ENCODE measurements around the gene GPR3.
A peak's percentile ranks its signal among the peaks of the same experiment; 100 is the strongest.

The GPR3 gene

GRCh38 chr1:27366113-27366410 lies 26.4 kb upstream of the GPR3 start:
- TF ChIP-seq EZH2 (IDR thresholded peaks at IDR 0.05; ENCODE audit: borderline replicate concordance, low read depth, low read length, severe bottlenecking): peak; percentile 35
- no peak for TF ChIP-seq CTCF (IDR thresholded peaks at IDR 0.05; ENCODE audit: borderline replicate concordance, extremely low read depth, low read length, poor library complexity, severe bottlenecking)
- Histone ChIP-seq H3K9me3 (ENCODE audit: insufficient read depth, low read length, severe bottlenecking) (no peaks in the 10 kb centered on the region), H4K20me1 (ENCODE audit: insufficient read depth, low read length) (no peaks in the 10 kb centered on the region), H3K36me3 (ENCODE audit: insufficient read depth, low read length) (no peaks in the 10 kb centered on the region), H3K4me3 (ENCODE audit: low read depth in 1 of 2, low read length in 2 of 2) (peak overlapping the region; percentile 32 to 58; a peak in 3 of 4 replicates), H3K4me1 (ENCODE audit: insufficient read depth, low read length) (peaks cover 27% of the 10 kb centered on the region), H3K4me2 (ENCODE audit: insufficient read depth, low read length) (peak overlapping the region; percentile 82), H2AFZ (ENCODE audit: low read depth, low read length) (peak overlapping the region; percentile 61), H3K9ac (ENCODE audit: low read depth, low read length) (peak overlapping the region; percentile 54), H3K27ac (ENCODE audit: low read length) (no peak overlapping the region), H3K27me3 (ENCODE audit: insufficient read depth, low read length, poor library complexity) (peaks cover 36% of the 10 kb centered on the region), H3K79me2 (ENCODE audit: insufficient read depth, low read length) (no peaks in the 10 kb centered on the region)
- ATAC-seq (ENCODE audit: insufficient read depth, low read depth): peak; percentile 83
- DNase-seq: peak; percentile 84

- H3K4me3 ChIP-seq (ENCODE audit: low read depth in 1 of 2, low read length in 2 of 2): peak within 1 kb of the TSS; percentile 32 to 58; a peak in 3 of 4 replicates
- peak within 1 kb of the TSS; percentile 61 for H2AFZ ChIP-seq (ENCODE audit: low read depth, low read length)
- no peaks in the 10 kb centered on the region for H3K79me2 ChIP-seq (ENCODE audit: insufficient read depth, low read length)
- H3K27ac ChIP-seq (ENCODE audit: low read length): no peak within 1 kb of the TSS
- H3K27me3 ChIP-seq (ENCODE audit: insufficient read depth, low read length, poor library complexity): peaks cover 36% of the 10 kb centered on the region
- DNase-seq (peak; percentile 52), ATAC-seq (ENCODE audit: insufficient read depth, low read depth) (peak; percentile 17; the same call in 2 of the 3 replicates)
- peak; percentile 38 for TF ChIP-seq CTCF (IDR thresholded peaks at IDR 0.05; ENCODE audit: borderline replicate concordance, extremely low read depth, low read length, poor library complexity, severe bottlenecking)
- TF ChIP-seq EZH2 (IDR thresholded peaks at IDR 0.05; ENCODE audit: borderline replicate concordance, low read depth, low read length, severe bottlenecking): no peak
- no peaks in the 10 kb centered on the region for H4K20me1 ChIP-seq (ENCODE audit: insufficient read depth, low read length)
- no peaks in the 10 kb centered on the region for H3K9me3 ChIP-seq (ENCODE audit: insufficient read depth, low read length, severe bottlenecking)
- peak within 1 kb of the TSS; percentile 82 for H3K4me2 ChIP-seq (ENCODE audit: insufficient read depth, low read length)
- H3K9ac ChIP-seq (ENCODE audit: low read depth, low read length): peak within 1 kb of the TSS; percentile 54
- H3K4me1 ChIP-seq (ENCODE audit: insufficient read depth, low read length): peaks cover 27% of the 10 kb centered on the region
- H3K36me3 ChIP-seq (ENCODE audit: insufficient read depth, low read length): no peaks in the 10 kb centered on the region
Measured at GRCh38 chr1:27366411-27367159, 25.8 kb upstream of the GPR3 start, which contains the start of gene MAP3K6. MAP3K6 (minus strand) TSS chr1:27366961; CDS start chr1:27366597, 364 bp downstream.

GRCh38 chr1:27367160-27367650 lies 25.2 kb upstream of the GPR3 start:
- H3K9me3 ChIP-seq (ENCODE audit: insufficient read depth, low read length, severe bottlenecking): no peaks in the 10 kb centered on the region

More at GRCh38 chr1:27367160-27367650, 25.2 kb upstream of the GPR3 start:
- no peak for DNase-seq
- Histone ChIP-seq H3K27me3 (ENCODE audit: insufficient read depth, low read length, poor library complexity) (peaks cover 36% of the 10 kb centered on the region), H3K36me3 (ENCODE audit: insufficient read depth, low read length) (no peaks in the 10 kb centered on the region), H4K20me1 (ENCODE audit: insufficient read depth, low read length) (no peaks in the 10 kb centered on the region), H3K27ac (ENCODE audit: low read length) (no peak overlapping the region), H3K4me2 (ENCODE audit: insufficient read depth, low read length) (peak overlapping the region; percentile 82), H3K4me3 (ENCODE audit: low read depth in 1 of 2, low read length in 2 of 2) (no peak overlapping the region), H2AFZ (ENCODE audit: low read depth, low read length) (0 out of 2 replicates have a peak overlapping the region, but pooled peaks have one; percentile 19), H3K9ac (ENCODE audit: low read depth, low read length) (peak overlapping the region; percentile 54; the same call in 1 of the 2 replicates), H3K79me2 (ENCODE audit: insufficient read depth, low read length) (no peaks in the 10 kb centered on the region), H3K4me1 (ENCODE audit: insufficient read depth, low read length) (peaks cover 27% of the 10 kb centered on the region)
- no peak for TF ChIP-seq CTCF (IDR thresholded peaks at IDR 0.05; ENCODE audit: borderline replicate concordance, extremely low read depth, low read length, poor library complexity, severe bottlenecking)
- TF ChIP-seq EZH2 (IDR thresholded peaks at IDR 0.05; ENCODE audit: borderline replicate concordance, low read depth, low read length, severe bottlenecking): no peak
- no peak for ATAC-seq (ENCODE audit: insufficient read depth, low read depth)
